H54 (cell line): ENCODE data around the gene SLC7A10.

Experiments used
- DNase-seq: peaks from one replicate; pipeline ENCODE4 v3.0.0; 2011; ENCODE audit warnings: low spot score, mixed read lengths; ENCODE audit not compliant: insufficient read length
- FAIRE-seq: peaks from 3 replicates; lab custom pipeline; 2011; peaks lifted over from hg19 to GRCh38; lab: Jason Lieb, UNC
- POLR2A ChIP-seq: IDR thresholded peaks from 2 replicates; pipeline ENCODE4 v1.6.1; 2011; ENCODE audit warnings: low read depth, mild to moderate bottlenecking, low read length

The SLC7A10 gene

DNA sequence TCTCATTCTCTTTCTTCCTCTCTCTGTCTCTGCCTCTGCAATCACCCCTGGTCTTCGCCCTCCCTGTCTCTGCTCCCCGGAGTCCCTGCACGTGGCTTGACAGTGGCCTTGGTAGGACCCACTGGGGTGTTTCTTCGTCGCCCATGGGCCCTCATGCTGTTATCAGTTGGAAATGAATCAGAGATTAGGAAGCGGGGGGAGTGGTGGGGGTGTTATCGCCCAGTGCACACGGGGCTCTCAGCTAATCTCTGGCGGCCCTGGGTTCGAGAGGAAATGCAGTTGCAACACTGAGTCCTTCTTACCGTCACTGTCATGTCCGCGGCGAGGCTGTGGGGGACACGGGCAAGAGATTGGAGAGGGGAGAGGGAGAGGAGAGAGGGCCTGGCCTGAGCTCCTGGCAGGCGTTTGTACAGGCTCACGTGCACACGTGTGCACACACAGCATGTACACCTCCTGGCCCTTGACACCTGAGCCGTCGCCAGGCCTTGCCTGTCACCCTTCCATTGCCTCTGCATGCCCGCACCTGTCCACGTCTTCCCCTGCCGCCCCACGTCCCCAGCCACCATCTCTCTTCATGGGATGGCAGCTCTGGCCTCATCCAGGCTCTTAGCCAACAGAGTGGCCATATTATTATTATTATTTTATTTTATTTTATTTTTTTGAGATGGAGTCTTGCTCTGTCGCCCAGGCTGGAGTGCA, 37.8 kb upstream of the SLC7A10 start:
- FAIRE-seq, result no peak
- TF ChIP-seq POLR2A, result no peak
- no peak for DNase-seq

- DNase-seq, result no peak
- no peak for FAIRE-seq
- no peak for TF ChIP-seq POLR2A
Measured at GRCh38 chr19:33261511-33262189, 36.0 kb upstream of the SLC7A10 start.

GRCh38 chr19:33260628-33261418, 35.2 kb upstream of the SLC7A10 start:
- DNase-seq (no peak), FAIRE-seq (no peak)
- no peak for TF ChIP-seq POLR2A

GRCh38 chr19:33259539-33259938, 33.9 kb upstream of the SLC7A10 start:
- FAIRE-seq, result no peak
- TF ChIP-seq POLR2A, result no peak
- DNase-seq, result no peak

- DNase-seq (no peak), FAIRE-seq (no peak)
- no peak for TF ChIP-seq POLR2A
Measured at GRCh38 chr19:33257828-33258227, 32.2 kb upstream of the SLC7A10 start.

GRCh38 chr19:33256261-33256660, 30.6 kb upstream of the SLC7A10 start:
- TF ChIP-seq POLR2A, result no peak
- DNase-seq (no peak), FAIRE-seq (no peak)

DNA sequence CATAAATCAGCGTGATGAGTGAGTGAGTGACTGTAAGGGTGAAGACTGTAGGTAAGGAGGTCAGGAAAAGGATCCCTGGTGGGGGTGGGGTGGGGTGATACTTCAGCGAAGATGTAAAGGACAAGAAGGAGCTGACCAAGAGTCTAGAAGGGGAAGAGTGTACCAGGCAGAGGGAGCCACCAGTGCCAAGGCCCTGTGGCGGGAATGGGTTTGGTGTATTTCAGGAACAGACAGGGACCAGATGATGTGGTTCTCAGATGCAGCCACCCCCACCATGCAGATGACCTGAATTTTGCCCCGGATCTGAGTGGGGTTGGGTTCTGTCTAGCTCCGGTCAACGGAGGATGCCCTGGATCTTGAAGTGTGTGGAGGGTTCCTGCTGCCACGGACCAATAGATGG, 30.1 kb upstream of the SLC7A10 start:
- DNase-seq (no peak), FAIRE-seq (no peak)
- TF ChIP-seq POLR2A, result no peak

- no peak for FAIRE-seq
Measured at GRCh38 chr19:33254245-33254824, 28.7 kb upstream of the SLC7A10 start.

GRCh38 chr19:33252971-33253370, 27.3 kb upstream of the SLC7A10 start:
- FAIRE-seq (no peak), DNase-seq (no peak)
- TF ChIP-seq POLR2A, result no peak

More at GRCh38 chr19:33254245-33254824, 28.7 kb upstream of the SLC7A10 start:
- DNase-seq, result no peak
- TF ChIP-seq POLR2A, result no peak

DNA sequence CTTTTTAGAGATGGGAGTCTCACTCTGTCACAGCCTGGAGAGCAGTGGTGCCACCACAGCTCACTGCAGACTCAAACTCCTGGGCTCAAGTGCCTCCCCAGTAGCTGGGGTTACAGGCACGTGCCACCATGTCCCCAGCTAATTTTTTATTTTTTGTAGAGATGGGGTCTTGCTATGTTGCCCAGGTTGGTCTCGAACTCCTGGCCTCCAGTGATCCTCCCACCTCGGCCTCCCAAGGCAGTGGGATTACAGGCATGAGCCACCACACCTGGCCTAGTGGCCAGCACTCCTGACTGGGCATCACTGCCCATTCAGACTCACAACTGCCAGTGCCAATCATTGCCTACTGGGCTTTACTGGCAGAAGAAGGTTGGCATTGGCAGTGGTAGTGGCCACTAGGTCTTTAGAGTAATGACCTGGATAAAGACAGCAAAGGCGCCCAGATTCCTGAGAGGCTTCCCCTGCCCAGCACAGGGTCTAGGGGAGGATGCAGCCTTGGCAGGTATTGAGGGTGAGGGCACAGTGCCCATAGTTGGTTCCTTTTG, 26.8 kb upstream of the SLC7A10 start:
- no peak for FAIRE-seq
- DNase-seq, result no peak
- TF ChIP-seq POLR2A, result no peak

- DNase-seq (no peak), FAIRE-seq (no peak)
- TF ChIP-seq POLR2A, result no peak
Measured at GRCh38 chr19:33251526-33252090, 26.0 kb upstream of the SLC7A10 start.

GRCh38 chr19:33251076-33251475, 25.4 kb upstream of the SLC7A10 start:
- no peak for TF ChIP-seq POLR2A
- no peak for FAIRE-seq
- DNase-seq, result no peak

- DNase-seq (no peak), FAIRE-seq (no peak)
- TF ChIP-seq POLR2A, result no peak
Measured at GRCh38 chr19:33250500-33250899, 24.9 kb upstream of the SLC7A10 start.
